NOMO-1 treated with dmso at 0.1 percent for 144 hours (cell line): ENCODE results near the gene PROM2.
"Not testable (repeated sequence)": the region's sequence is repeated elsewhere in the genome, so short reads cannot be mapped to it uniquely, and the experiment has no call there.

Experiments used
- DNase-seq: peaks from one replicate; lab custom pipeline; 2025; ENCODE audit not compliant: unreplicated experiment; lab: John Stamatoyannopoulos, UW

Gene PROM2

GRCh38 chr2:95268211-95269035 is 5.8 kb upstream of the PROM2 start:
- DNase-seq: no peak

GRCh38 chr2:95269036-95269680 is 5.1 kb upstream of the PROM2 start:
- DNase-seq: no peak

GRCh38 chr2:95269745-95270144 is 4.5 kb upstream of the PROM2 start:
- not testable (repeated sequence) for DNase-seq

GRCh38 chr2:95270541-95271081 is 3.6 kb upstream of the PROM2 start:
- DNase-seq: no peak

GRCh38 chr2:95271381-95271971 is 2.8 kb upstream of the PROM2 start:
- DNase-seq: no peak

- no peak for DNase-seq
Observed at GRCh38 chr2:95272299-95272751, 1.9 kb upstream of the PROM2 start.

- no peak for DNase-seq
Observed at GRCh38 chr2:95272781-95273180, 1.5 kb upstream of the PROM2 start.

GRCh38 chr2:95273566-95274290 is 521 bp upstream of the PROM2 start:
- DNase-seq: no peak

- no peak for DNase-seq
Observed at GRCh38 chr2:95275151-95275515, 884 bp downstream of the PROM2 start.

- no peak for DNase-seq
Observed at GRCh38 chr2:95275601-95276243, 1.5 kb downstream of the PROM2 start.

GRCh38 chr2:95276244-95276887 is 2.1 kb downstream of the PROM2 start:
- DNase-seq: no peak

- no peak for DNase-seq
Observed at GRCh38 chr2:95276888-95277245, 2.6 kb downstream of the PROM2 start.

GRCh38 chr2:95277246-95277906 is 3.1 kb downstream of the PROM2 start:
- DNase-seq: no peak

- DNase-seq: no peak
Observed at GRCh38 chr2:95278051-95278471, 3.8 kb downstream of the PROM2 start.

- DNase-seq: no peak
Observed at GRCh38 chr2:95278637-95279225, 4.5 kb downstream of the PROM2 start.

- DNase-seq: no peak
Observed at GRCh38 chr2:95279435-95280035, 5.3 kb downstream of the PROM2 start.

- no peak for DNase-seq
Observed at GRCh38 chr2:95281071-95281470, 6.8 kb downstream of the PROM2 start.

- DNase-seq: no peak
Observed at GRCh38 chr2:95281786-95282185, 7.5 kb downstream of the PROM2 start.

GRCh38 chr2:95282458-95282857 is 8.2 kb downstream of the PROM2 start:
- DNase-seq: no peak
